Measurements from ENCODE around the gene CAB39. TPM values are rescaled to one million over a fixed set of nuclear protein-coding genes. Genes with fewer than 3 reads are reported as not detected.

CAB39 gene
- total RNA-seq, 1 experiment from 2014 or later: 40.4 TPM

DNA sequence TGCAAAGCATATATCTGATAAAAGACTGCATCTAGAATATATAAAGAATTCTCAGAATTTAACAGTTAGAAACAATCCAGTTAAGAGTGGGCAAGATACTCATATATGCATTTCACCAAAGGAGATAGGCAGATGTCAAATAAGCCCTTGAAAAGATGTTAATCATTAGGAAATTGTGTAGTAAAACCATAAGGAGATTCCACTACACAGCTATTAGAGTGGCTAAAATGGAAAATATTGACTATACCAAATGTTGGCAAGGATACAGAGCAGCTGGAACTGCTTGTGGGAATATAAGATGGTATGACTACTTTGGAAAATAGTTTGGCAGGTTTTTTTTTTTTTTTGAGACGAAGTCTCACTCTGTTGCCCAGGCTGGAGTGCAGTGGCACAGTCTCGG is 59.5 kb downstream of the CAB39 start:
- ChIA-PET POLR2A (no interaction called here), CTCF (no interaction called here)
- TF ChIP-seq, protein P1, sequence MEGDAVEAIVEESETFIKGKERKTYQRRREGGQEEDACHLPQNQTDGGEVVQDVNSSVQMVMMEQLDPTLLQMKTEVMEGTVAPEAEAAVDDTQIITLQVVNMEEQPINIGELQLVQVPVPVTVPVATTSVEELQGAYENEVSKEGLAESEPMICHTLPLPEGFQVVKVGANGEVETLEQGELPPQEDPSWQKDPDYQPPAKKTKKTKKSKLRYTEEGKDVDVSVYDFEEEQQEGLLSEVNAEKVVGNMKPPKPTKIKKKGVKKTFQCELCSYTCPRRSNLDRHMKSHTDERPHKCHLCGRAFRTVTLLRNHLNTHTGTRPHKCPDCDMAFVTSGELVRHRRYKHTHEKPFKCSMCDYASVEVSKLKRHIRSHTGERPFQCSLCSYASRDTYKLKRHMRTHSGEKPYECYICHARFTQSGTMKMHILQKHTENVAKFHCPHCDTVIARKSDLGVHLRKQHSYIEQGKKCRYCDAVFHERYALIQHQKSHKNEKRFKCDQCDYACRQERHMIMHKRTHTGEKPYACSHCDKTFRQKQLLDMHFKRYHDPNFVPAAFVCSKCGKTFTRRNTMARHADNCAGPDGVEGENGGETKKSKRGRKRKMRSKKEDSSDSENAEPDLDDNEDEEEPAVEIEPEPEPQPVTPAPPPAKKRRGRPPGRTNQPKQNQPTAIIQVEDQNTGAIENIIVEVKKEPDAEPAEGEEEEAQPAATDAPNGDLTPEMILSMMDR (IDR thresholded peaks at IDR 0.05; ENCODE audit: insufficient read depth in 1 of 2, low read depth in 1 of 2, low read length in 1 of 2, severe bottlenecking in 1 of 2, unreplicated experiment in 1 of 2): no peak
- Histone ChIP-seq H3K4me1 (no peaks in the 10 kb centered on the region), H3K36me3 (ENCODE audit: control insufficient read depth, insufficient read depth, low read length) (no peaks in the 10 kb centered on the region), H3K9me3 (no peaks in the 10 kb centered on the region), H3K4me3 (ENCODE audit: low read depth, low read length) (no peak overlapping the region), H3K27me3 (replicated peaks; ENCODE audit: control insufficient read depth, insufficient read depth, low read length) (no peaks in the 10 kb centered on the region)
- Mint-ChIP-seq H3K4me1 (ENCODE audit: low read depth, unreplicated experiment) (no peaks in the 10 kb centered on the region), H3K27ac (ENCODE audit: unreplicated experiment) (no peak overlapping the region), H3K27me3 (ENCODE audit: insufficient read depth, unreplicated experiment) (no peaks in the 10 kb centered on the region), H3K4me3 (ENCODE audit: unreplicated experiment) (no peak overlapping the region), H3K9me3 (ENCODE audit: unreplicated experiment) (no peaks in the 10 kb centered on the region), H3K36me3 (ENCODE audit: insufficient read depth, unreplicated experiment) (peaks cover 14% of the 10 kb centered on the region)
- BruUV-seq (replicated peaks): no TSS peak
- intact Hi-C loops (cut with micrococcal nuclease; ENCODE audit: unreplicated experiment): no loop called here
- no peak for DNase-seq

DNA sequence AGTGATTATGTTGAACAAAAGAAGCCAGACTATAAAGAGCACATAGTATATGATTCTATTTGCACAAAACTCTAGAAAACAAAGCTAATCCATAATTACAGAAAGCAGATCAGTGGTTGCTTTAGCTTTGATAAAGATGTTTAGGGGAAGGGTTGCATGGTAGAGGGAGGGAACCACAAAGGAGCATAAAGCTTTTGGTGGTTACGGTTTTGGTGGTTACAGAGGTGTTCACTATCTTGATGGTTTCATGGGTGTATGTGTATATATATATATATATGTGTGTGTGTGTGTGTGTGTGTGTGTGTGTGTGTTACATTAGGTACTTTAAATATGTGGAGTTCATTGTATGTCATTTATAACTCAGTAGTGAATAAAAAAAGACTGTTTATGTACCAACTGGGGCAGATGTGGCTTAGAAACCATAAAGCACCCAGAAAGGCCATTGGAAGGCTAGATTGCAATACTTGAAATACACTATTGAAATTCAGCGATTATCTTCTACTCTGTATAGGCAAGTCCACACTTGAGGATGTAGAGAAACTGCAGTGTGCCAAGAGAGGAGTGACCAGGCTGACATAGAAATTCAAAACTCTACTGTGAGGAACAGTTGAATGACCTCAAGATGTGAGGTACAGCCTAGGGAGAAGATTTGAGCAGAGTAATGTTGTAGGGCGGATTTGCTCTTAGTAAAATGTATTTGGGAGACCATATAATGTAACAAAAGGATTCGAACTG is 60.6 kb downstream of the CAB39 start:
- Mint-ChIP-seq H3K4me1 (ENCODE audit: low read depth, unreplicated experiment) (no peaks in the 10 kb centered on the region), H3K27ac (ENCODE audit: unreplicated experiment) (no peak overlapping the region), H3K36me3 (ENCODE audit: insufficient read depth, unreplicated experiment) (peaks cover 14% of the 10 kb centered on the region), H3K27me3 (ENCODE audit: insufficient read depth, unreplicated experiment) (no peaks in the 10 kb centered on the region), H3K9me3 (ENCODE audit: unreplicated experiment) (no peaks in the 10 kb centered on the region), H3K4me3 (ENCODE audit: unreplicated experiment) (no peak overlapping the region)
- no peaks in the 10 kb centered on the region for H3K36me3 ChIP-seq (ENCODE audit: control insufficient read depth, insufficient read depth, low read length)
- BruUV-seq (replicated peaks): no TSS peak
- intact Hi-C loops (cut with micrococcal nuclease; ENCODE audit: unreplicated experiment): no loop called here
- H3K4me3 ChIP-seq (ENCODE audit: low read depth, low read length): no peak overlapping the region
- no peaks in the 10 kb centered on the region for H3K9me3 ChIP-seq
- H3K27me3 ChIP-seq (replicated peaks; ENCODE audit: control insufficient read depth, insufficient read depth, low read length): no peaks in the 10 kb centered on the region
- POLR2A ChIA-PET: no interaction called here
- no peaks in the 10 kb centered on the region for H3K4me1 ChIP-seq
- TF ChIP-seq, protein P1 (IDR thresholded peaks at IDR 0.05; ENCODE audit: insufficient read depth in 1 of 2, low read depth in 1 of 2, low read length in 1 of 2, severe bottlenecking in 1 of 2, unreplicated experiment in 1 of 2): no peak
- DNase-seq: no peak
- CTCF ChIA-PET: no interaction called here

DNA sequence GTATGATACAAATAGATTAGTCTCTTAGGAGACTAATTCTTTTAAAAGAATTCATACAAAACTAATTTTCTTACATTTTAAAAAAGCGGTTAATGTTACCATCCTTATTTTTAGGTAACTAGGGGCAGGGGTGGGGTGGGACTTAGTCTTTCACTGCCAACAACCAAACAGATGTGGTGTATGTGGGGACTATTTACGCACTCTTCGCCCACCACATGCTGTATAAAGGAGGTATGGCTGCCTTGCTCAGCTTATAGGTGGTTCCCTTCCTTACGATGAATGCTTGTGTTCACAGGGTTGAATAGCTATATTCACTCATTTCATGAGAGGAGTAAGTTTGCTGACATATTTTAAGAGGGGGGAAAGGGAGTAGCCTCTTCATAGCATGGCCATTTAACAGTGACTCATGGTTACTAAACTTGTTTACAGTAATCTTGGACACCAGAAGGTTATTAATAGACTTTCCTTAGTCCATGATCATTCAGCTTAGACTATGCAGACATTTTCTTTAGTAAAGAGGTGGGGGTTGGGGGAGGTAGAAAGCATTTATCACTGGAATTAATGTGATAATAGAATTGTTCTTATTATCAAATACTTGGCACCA is 61.8 kb downstream of the CAB39 start:
- H3K4me1 Mint-ChIP-seq (ENCODE audit: low read depth, unreplicated experiment): peaks cover under 1% of the 10 kb centered on the region
- H3K27me3 Mint-ChIP-seq (ENCODE audit: insufficient read depth, unreplicated experiment): no peaks in the 10 kb centered on the region
- TF ChIP-seq, protein P1 (IDR thresholded peaks at IDR 0.05; ENCODE audit: insufficient read depth in 1 of 2, low read depth in 1 of 2, low read length in 1 of 2, severe bottlenecking in 1 of 2, unreplicated experiment in 1 of 2): no peak
- Histone ChIP-seq H3K9me3 (no peaks in the 10 kb centered on the region), H3K4me3 (ENCODE audit: low read depth, low read length) (no peak overlapping the region), H3K27me3 (replicated peaks; ENCODE audit: control insufficient read depth, insufficient read depth, low read length) (no peaks in the 10 kb centered on the region), H3K4me1 (no peaks in the 10 kb centered on the region), H3K36me3 (ENCODE audit: control insufficient read depth, insufficient read depth, low read length) (no peaks in the 10 kb centered on the region; the same call in 1 of the 2 replicates)
- intact Hi-C loops (cut with micrococcal nuclease; ENCODE audit: unreplicated experiment): no loop called here
- ChIA-PET CTCF (no interaction called here), POLR2A (no interaction called here)
- H3K4me3 Mint-ChIP-seq (ENCODE audit: unreplicated experiment): no peak overlapping the region
- no TSS peak for BruUV-seq (replicated peaks)
- no peak overlapping the region for H3K27ac Mint-ChIP-seq (ENCODE audit: unreplicated experiment)
- H3K36me3 Mint-ChIP-seq (ENCODE audit: insufficient read depth, unreplicated experiment): peaks cover 10% of the 10 kb centered on the region
- no peaks in the 10 kb centered on the region for H3K9me3 Mint-ChIP-seq (ENCODE audit: unreplicated experiment)
- DNase-seq: no peak

Measured in Caco-2 (cell line).